HL-60 (cell line): Measurements from ENCODE around the gene CAPN13.

Experiments used
- DNase-seq, 2 experiments: peaks; one replicate each; pipeline ENCODE4 v3.0.0-alpha.2; 2010 to 2020; ENCODE audit warnings: low read depth in 1 of 2, low spot score in 1 of 2
- H3K27ac ChIP-seq: fragments of 250-450 bp; sonication (Bioruptor Pico); replicated peaks from 2 replicates; pipeline ENCODE4 v1.5.1; 2020; ENCODE audit warnings: mild to moderate bottlenecking, moderate library complexity
- H3K27me3 ChIP-seq: fragments of 250-450 bp; sonication (Bioruptor Pico); 2 replicates; pipeline ENCODE4 v1.5.1; 2021; ENCODE audit warnings: mild to moderate bottlenecking, moderate library complexity; ENCODE audit not compliant: insufficient read depth, poor library complexity, severe bottlenecking
- H3K4me3 ChIP-seq: replicated peaks from 2 replicates; pipeline ENCODE4 v1.5.1; 2011; ENCODE audit warnings: mild to moderate bottlenecking, control low read depth, low read length; ENCODE audit not compliant: insufficient read depth
- GABPA ChIP-seq: IDR thresholded peaks from 2 replicates; pipeline ENCODE4 v1.6.1; 2012; ENCODE audit warnings: low read depth
- POLR2AphosphoS5 ChIP-seq: IDR thresholded peaks from 2 replicates; pipeline ENCODE4 v1.6.1; 2012; ENCODE audit warnings: low read depth
- SPI1 ChIP-seq: IDR thresholded peaks from 2 replicates; pipeline ENCODE4 v1.6.1; 2012; ENCODE audit warnings: low read depth, mild to moderate bottlenecking, borderline replicate concordance
- TF ChIP-seq, protein P1 (sequence below): IDR thresholded peaks from one replicate; pipeline ENCODE4 v1.5.1; 2011; ENCODE audit warnings: low read length, control low read depth, inconsistent platforms; ENCODE audit not compliant: insufficient read depth
- TF ChIP-seq, protein P2 (sequence below): IDR thresholded peaks from 2 replicates; pipeline ENCODE4 v1.6.1; 2012; ENCODE audit warnings: low read depth; ENCODE audit not compliant: insufficient replicate concordance

CAPN13 gene

DNA sequence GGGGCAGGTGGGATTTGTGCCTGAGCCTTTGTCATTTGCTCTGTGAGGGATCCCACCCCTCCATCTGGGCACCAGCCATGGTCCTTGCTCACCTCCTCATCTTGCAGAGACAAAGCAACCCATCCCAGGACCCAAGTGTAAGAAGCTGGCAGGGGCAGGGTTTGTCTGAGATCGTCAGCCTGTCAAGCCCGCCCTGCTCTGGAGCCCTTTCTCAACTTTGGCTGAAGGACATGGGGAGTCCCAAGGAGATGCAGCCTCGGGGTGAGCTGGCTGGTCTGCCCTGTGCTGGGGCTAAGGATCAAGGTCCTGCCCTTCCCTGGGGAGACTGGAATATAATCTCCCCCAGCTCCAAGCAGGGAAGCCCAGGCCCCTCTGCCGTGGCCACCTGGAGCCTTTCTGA lies 86.0 kb downstream of the CAPN13 start:
- H3K27ac ChIP-seq: no peak overlapping the region
- no peak for DNase-seq
- no peak overlapping the region for H3K4me3 ChIP-seq
- peaks cover 16% of the 10 kb centered on the region for H3K27me3 ChIP-seq
- TF ChIP-seq SPI1 (no peak), GABPA (no peak)

DNA sequence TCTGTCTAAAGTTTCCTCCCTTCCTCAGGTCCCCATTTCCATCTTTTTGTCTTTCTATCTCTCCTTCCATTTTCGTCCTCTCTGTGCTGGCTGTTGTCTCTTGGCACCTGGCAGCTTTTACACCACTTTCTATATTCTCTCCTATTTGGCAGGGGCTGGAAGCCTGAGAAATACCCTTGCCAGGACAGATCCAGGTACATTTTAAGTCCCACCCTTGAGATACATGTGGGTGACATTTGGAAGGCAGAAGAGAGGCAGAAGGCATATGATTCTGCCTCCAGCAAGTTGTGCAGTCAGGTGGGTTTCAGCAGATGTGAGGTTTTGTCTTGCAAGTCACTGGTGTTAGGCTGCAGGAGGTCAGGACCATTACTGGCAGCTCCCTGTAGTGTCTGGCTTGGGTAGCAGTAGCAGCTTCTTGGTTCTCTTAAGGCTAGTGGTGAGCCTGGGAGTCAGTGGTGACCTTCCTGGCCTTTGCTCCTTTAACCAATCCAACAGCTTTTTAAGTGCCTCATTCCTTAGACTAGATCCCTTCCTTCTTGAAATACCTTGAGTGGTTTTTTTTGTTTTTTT lies 90.1 kb downstream of the CAPN13 start:
- H3K27me3 ChIP-seq: no peaks in the 10 kb centered on the region
- TF ChIP-seq SPI1 (no peak), POLR2AphosphoS5 (no peak), GABPA (no peak)
- TF ChIP-seq, protein P1, sequence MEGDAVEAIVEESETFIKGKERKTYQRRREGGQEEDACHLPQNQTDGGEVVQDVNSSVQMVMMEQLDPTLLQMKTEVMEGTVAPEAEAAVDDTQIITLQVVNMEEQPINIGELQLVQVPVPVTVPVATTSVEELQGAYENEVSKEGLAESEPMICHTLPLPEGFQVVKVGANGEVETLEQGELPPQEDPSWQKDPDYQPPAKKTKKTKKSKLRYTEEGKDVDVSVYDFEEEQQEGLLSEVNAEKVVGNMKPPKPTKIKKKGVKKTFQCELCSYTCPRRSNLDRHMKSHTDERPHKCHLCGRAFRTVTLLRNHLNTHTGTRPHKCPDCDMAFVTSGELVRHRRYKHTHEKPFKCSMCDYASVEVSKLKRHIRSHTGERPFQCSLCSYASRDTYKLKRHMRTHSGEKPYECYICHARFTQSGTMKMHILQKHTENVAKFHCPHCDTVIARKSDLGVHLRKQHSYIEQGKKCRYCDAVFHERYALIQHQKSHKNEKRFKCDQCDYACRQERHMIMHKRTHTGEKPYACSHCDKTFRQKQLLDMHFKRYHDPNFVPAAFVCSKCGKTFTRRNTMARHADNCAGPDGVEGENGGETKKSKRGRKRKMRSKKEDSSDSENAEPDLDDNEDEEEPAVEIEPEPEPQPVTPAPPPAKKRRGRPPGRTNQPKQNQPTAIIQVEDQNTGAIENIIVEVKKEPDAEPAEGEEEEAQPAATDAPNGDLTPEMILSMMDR: no peak
- TF ChIP-seq, protein P2, sequence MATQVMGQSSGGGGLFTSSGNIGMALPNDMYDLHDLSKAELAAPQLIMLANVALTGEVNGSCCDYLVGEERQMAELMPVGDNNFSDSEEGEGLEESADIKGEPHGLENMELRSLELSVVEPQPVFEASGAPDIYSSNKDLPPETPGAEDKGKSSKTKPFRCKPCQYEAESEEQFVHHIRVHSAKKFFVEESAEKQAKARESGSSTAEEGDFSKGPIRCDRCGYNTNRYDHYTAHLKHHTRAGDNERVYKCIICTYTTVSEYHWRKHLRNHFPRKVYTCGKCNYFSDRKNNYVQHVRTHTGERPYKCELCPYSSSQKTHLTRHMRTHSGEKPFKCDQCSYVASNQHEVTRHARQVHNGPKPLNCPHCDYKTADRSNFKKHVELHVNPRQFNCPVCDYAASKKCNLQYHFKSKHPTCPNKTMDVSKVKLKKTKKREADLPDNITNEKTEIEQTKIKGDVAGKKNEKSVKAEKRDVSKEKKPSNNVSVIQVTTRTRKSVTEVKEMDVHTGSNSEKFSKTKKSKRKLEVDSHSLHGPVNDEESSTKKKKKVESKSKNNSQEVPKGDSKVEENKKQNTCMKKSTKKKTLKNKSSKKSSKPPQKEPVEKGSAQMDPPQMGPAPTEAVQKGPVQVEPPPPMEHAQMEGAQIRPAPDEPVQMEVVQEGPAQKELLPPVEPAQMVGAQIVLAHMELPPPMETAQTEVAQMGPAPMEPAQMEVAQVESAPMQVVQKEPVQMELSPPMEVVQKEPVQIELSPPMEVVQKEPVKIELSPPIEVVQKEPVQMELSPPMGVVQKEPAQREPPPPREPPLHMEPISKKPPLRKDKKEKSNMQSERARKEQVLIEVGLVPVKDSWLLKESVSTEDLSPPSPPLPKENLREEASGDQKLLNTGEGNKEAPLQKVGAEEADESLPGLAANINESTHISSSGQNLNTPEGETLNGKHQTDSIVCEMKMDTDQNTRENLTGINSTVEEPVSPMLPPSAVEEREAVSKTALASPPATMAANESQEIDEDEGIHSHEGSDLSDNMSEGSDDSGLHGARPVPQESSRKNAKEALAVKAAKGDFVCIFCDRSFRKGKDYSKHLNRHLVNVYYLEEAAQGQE: no peak
- DNase-seq: no peak
- no peak overlapping the region for H3K4me3 ChIP-seq
- no peak overlapping the region for H3K27ac ChIP-seq

DNA sequence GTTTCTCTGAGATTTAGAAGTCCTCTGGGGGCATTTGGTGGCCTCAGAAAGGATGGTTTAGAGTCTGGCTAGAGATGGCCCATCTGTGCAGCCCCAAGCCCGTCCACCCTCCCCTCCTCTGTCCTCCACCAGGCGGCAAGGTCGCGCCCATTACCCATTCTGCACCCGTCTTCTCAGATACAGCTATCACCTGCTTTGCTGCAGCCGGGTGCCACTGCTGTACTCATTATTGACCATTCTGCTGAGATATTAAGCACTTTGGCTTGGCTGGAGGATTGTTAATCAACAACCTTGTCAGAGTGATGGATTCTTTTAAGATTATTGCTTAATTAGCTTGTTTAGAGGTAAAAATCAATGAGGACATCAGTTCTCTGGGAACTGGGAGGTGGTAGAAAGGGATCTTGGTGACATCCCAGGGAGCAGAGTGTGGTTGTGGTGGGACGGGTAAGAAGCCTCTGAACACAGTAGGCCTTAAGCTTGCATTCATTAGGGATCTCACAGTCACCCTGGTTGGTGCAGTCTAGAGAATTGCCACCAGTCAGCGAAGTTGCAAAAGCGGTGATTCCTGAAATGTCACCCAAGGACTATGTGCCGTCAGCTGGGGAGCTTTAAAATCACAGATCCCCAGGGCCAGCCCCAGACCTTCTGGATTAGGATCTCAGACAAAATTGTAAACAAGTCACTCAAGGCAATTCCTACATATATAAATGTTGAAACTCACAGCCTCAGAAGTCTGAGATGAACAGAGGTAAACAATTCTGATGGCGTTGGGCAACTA lies 90.9 kb downstream of the CAPN13 start:
- no peak for DNase-seq
- H3K27ac ChIP-seq: no peak overlapping the region

More for the DNA sequence above, 90.9 kb downstream of the CAPN13 start:
- H3K4me3 ChIP-seq: no peak overlapping the region
- TF ChIP-seq SPI1 (no peak), GABPA (no peak), POLR2AphosphoS5 (no peak)
- TF ChIP-seq, protein P1: no peak
- TF ChIP-seq, protein P2: no peak
- H3K27me3 ChIP-seq: no peaks in the 10 kb centered on the region
